ENCODE results near the gene CYP19A1.

The CYP19A1 gene

GRCh38 chr15:51356983-51357382, 18.6 kb upstream of the CYP19A1 start:
- DNase-seq = no peak

GRCh38 chr15:51356147-51356546, 17.8 kb upstream of the CYP19A1 start:
- DNase-seq = no peak

DNA sequence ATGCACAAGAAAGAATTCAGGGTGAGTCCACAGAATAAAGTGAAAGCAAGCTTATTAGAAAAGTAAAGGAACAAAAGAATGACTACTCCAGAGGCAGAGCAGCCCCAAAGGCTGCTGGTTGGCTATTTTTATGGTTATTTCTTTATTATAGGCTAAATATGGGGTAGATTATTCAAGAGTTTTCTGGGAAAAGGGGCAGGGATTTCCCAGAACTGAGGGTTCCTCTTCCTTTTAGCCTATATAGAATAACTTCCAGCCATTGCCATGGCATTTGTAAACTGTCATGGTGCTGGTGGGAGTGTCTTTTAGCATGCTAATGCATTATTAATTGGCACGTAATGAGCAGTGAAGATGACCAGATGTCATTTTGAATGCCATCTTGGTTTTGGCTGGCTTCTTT, 16.7 kb upstream of the CYP19A1 start:
- DNase-seq = no peak

GRCh38 chr15:51353976-51354375, 15.6 kb upstream of the CYP19A1 start:
- DNase-seq = no peak

DNA sequence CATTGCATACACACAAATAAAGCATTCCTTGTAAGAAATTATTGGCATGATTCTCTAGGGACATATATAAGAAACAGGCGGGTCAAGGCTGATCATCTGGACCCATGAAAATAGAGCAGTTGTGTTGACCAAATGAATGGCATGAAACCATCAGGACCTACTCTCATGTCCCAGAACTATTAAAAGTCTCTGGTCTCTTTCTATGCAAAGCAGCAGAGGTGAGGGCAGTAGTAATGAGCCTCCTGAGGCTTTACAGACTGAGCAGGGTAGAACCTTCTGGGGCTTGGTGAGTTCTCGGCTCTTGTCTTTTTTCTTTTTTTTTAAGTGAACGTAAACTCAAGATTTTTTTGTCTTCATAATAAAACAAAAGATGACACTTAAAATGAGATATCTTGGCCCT, 12.3 kb upstream of the CYP19A1 start:
- no peak for DNase-seq

GRCh38 chr15:51349156-51349844, 10.9 kb upstream of the CYP19A1 start:
- DNase-seq = no peak

- no peak for DNase-seq
These were observed 10.3 kb upstream of the CYP19A1 start for GRCh38 chr15:51348688-51349087.

GRCh38 chr15:51346136-51346535, 7.7 kb upstream of the CYP19A1 start:
- no peak for DNase-seq

DNA sequence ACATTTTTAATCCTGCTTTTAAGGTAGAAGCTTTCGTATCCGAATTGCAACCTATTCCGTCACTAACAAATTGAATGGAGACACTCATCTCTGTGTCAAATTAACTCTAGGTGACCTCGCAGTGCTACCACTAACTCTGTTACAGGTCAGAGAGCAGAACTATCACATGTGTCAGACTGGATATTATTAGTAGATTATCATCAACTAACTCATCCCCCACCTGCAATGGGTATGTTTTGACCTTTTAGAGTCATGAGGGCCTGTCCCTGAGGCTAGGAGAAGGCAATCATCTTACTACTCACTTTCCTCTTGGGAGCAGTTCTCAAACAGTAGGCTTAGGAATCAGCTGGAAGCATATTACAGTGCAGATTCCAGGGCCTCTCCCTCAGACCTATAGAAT, 5.1 kb upstream of the CYP19A1 start:
- DNase-seq = no peak

- no peak for DNase-seq
These were observed 4.0 kb upstream of the CYP19A1 start for GRCh38 chr15:51342227-51342999.

DNA sequence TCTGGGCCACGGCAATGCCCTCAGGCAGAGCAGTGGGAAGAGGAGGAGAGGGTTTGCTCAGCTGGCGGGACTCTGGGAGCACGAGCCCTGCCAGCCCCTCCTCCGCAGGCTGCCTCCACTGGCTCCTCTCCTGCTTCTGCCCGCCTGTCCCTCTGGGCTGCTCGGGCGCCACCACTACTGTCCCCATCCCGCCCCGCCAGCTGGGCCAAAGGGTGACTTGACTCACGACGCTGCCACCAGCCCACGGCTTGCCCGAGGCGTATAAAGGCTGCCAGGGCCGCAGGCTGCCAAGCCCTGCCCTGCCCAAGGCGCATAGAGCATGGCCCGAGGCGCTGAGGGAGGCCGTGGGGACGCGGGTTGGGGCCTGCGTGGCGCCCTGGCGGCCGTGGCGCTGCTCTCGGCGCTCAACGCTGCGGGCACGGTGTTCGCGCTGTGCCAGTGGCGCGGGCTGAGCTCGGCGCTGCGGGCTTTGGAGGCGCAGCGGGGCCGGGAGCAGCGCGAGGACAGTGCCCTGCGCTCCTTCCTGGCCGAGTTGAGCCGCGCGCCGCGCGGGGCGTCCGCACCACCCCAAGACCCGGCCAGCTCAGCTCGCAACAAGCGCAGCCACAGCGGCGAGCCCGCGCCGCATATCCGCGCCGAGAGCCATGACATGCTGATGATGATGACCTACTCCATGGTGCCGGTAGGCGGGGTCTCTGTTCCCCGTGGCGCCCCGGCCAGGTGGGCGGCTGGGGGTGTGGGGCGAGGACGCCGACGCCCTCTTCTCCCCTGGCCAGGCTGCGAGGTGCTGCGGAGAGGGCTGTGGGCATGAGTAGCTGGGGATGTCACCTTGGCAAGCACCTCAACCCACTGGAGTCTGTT, 3.2 kb upstream of the CYP19A1 start, which contains the start of gene GLDN:
GLDN (plus strand) TSS at position 290 of the 861 bp plus-strand sequence; CDS start at position 320, 30 bp downstream.
- DNase-seq = no peak

- no peak for DNase-seq
These were observed 2.6 kb downstream of the CYP19A1 start for GRCh38 chr15:51335538-51336410.

DNA sequence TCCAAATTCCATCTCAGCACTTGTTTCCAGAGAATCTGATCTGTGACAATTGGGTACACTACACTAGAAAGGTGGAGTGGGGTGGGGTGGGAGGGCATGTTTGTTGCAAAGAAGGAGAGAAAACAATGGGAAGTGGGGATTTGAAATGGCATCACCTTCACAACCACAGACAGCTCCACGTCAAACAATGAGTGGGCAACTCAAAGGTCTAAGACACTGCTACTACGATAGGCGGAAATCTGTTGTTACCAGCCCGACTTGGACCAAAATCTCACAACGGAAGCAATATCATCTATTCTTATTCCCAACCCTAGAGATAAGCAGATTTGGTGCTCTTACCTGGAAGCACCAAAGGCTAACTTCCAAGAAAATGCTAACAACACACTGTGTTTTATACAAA, 3.3 kb downstream of the CYP19A1 start:
- no peak for DNase-seq

DNA sequence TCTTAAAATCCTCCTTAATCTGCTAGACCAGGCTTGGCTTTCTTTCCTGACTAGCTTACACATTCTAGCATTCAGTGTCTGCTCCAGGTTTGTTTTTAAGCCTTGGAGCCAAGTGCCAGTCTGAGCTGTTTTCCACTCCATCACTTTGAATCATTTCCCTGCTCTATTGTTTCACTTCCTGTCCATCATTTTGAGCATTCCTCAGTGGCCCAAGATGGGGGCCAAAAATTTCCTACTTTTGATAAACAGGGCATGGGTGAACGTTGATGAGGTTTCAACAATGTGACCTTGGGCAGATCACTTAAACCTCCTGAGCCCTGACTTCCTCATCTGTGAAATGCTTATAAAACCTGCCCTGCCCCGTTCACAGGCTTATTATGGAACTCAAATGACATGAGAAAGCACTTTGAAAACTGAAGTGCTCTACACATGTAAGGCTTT, 4.4 kb downstream of the CYP19A1 start:
- no peak for DNase-seq

DNA sequence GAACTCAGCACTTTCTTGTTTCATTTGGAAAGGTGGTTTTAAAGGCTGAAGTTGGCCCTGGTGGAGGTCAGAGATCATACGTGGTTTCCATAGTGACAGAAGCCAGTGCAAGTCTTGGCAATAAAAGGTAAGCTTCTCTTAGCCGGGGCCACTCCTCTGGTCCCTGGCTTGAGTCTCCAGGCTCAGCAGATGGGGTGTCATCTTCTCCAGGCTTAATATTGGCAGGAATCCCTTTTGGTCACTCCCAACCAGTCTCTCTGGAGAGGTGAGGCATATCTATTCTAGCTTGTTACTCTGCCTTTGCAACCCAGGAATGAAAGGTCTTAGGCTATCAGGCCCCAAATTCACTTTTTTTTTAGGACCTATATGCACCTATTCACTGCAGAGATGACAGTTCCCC, 4.8 kb downstream of the CYP19A1 start:
- no peak for DNase-seq

DNA sequence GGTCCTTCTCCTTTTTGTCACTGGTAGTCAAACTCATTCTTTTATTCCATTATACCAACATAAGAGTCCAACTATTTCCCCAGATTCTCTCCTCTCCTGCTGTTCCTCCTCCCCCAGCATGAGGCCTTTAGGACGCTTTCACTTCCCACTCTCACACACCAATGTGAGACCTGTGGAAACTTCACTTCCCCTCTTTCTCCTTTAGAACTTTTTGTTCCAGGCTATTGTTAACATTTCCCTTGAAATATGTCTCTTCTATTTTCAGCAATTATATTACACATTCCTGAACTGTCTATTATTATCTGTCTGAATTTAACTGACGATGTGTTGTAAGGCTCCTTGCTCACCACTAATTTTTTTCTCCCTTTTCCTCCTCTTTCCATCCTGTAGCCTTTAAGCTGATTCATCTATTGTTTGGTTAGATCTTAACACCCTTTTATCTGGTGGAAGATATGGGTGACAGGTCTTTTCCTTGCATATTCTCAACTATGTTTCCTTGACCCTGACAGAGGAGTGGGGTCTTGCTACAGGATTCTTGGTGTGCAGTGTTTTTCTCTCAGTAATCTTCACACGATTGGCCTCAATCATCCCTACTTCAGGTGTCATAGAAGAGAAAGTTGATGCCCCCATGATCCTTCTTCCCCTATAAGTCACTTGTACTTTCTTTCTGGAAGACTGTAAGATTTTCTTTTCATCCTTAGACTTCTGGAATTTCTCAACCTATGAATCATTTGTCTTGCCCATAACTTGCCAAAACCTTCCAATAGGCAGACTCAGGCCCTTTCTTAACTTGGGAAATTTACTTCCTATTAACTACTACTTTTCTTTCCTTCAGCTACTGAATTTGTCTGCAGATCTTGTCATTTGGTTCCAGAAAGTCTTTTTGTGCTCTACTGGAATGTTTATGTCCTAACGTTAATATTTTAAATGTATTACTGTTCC, 5.9 kb downstream of the CYP19A1 start:
- DNase-seq = no peak

DNA sequence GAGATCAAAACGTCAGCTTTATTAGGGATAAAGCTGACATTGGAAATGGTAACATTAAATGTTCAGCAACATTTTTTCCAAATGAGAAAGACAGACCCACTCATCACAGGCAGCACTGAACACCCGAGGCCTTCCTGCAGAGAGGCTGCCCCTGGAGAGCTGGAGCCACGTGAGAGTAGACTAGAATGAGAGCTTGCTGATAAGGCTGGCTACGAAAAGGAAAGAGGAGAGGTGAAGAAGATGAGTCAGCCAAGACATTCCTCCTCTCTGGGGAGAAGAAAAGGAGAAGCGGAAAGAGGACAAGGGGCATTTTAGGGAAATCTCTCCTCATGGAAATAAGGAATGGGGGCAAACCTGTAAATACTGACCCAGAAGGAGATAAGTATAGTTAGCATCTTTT, 7.3 kb downstream of the CYP19A1 start:
- DNase-seq = no peak

GRCh38 chr15:51328926-51329325, 9.5 kb downstream of the CYP19A1 start:
- no peak for DNase-seq

DNA sequence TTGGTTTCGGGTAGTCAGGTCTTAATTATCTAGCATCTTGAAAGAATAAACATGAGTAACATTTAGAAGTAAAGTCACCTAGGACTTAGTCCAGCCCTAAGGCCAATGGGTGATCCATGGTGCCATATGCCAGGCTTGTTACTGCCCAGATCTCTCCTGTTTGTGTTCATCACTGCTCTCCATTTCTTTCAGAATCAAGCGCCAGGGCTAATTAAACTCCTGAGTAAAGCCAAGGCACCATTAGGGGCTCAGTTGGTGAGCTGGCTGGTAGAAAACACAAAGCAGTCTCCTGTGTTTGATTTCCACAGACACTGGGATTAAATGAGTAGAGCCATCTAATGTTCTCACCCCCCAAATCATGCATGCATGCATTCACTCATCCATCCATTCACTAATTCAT, 11.3 kb downstream of the CYP19A1 start:
- no peak for DNase-seq

GRCh38 chr15:51325167-51325566, 13.2 kb downstream of the CYP19A1 start:
- no peak for DNase-seq

- no peak for DNase-seq
These were observed 14.6 kb downstream of the CYP19A1 start for GRCh38 chr15:51323749-51324148.
